ENCODE data around the gene NPR2.

Gene NPR2

GRCh38 chr9:35858458-35858857 is 67.1 kb downstream of the NPR2 start:
- DNase-seq (ENCODE audit: low spot score) = no peak
